ENCODE measurements around the gene POU2AF2.

GRCh38 chr11:111269146-111269868 lies 23.8 kb downstream of the POU2AF2 start:
- TF ChIP-seq CTCF (IDR thresholded peaks at IDR 0.05) (no peak), POLR2A (IDR thresholded peaks at IDR 0.05) (no peak)

All from breast epithelium (tissue), 3 donors.